ENCODE measurements around the gene PTPRM. TPM values are rescaled to one million over a fixed set of nuclear protein-coding genes. Genes with fewer than 3 reads are reported as not detected.

The PTPRM gene
- total and polyA plus RNA-seq, 2 of the 8 experiments (the other 6 are each of a cell fraction or from before 2014, with no cell fraction given), result 4.1 to 7.0 TPM

DNA sequence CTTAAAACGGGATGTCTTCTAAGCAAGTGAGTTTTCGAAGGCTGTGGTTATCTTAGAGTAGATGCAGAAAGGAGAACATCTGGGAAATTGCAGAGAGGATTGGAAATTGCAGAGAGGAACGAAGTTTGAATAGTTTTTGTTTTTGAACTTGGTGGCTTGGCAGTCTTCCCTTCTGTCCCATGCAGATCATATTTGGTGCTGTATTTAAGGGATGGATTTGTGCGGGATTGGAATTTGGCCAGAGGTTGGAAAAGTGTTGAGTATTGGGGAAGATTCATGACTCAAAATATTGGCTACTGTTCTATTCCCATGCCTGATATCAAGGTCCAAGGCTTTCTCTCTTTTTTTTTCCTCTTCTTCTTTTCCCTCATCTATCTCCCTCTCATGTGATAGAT, 18.2 kb downstream of the PTPRM start:
- no peak for FAIRE-seq
- H2BK5ac ChIP-seq (ENCODE audit: low read depth, low read length), result no peak overlapping the region
- TF ChIP-seq KDM1A (IDR thresholded peaks at IDR 0.05; ENCODE audit: borderline replicate concordance, low read length) (no peak), KDM5A (IDR thresholded peaks at IDR 0.05; ENCODE audit: low read length) (no peak), CEBPB (IDR thresholded peaks at IDR 0.05; ENCODE audit: low read depth, low read length) (no peak)
- TF ChIP-seq, protein P1, sequence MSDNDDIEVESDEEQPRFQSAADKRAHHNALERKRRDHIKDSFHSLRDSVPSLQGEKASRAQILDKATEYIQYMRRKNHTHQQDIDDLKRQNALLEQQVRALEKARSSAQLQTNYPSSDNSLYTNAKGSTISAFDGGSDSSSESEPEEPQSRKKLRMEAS (IDR thresholded peaks at IDR 0.05), result no peak
- H4K20me1 ChIP-seq (replicated peaks in 1 of 2; ENCODE audit: control insufficient read depth in 1 of 2, insufficient read depth in 2 of 2, low read length in 2 of 2), result no peaks in the 10 kb centered on the region
- H3K79me1 ChIP-seq (ENCODE audit: low read depth, low read length), result no peaks in the 10 kb centered on the region
- no peak overlapping the region for H3K27ac ChIP-seq (ENCODE audit: low read depth, low read length)
- H2BK20ac ChIP-seq (ENCODE audit: low read length), result no peak overlapping the region
- no peak overlapping the region for H3K14ac ChIP-seq (ENCODE audit: insufficient read length)
- no peak overlapping the region for H3K23ac ChIP-seq (ENCODE audit: insufficient read length)
- no peak overlapping the region for H4K8ac ChIP-seq (ENCODE audit: extremely low read depth, insufficient read depth, low read length)
- H3K79me2 ChIP-seq (ENCODE audit: control insufficient read depth in 1 of 2, insufficient read depth in 2 of 2, low read length in 2 of 2), result no peaks in the 10 kb centered on the region; a peak in 1 of 4 replicates
- H3K9ac ChIP-seq (replicated peaks in 1 of 4; ENCODE audit: extremely low read depth in 1 of 4, low read depth in 3 of 4, low read length in 3 of 4), result no peak overlapping the region
- H3K56ac ChIP-seq (replicated peaks; ENCODE audit: insufficient read length, low read depth, low read length), result no peak overlapping the region
- no peaks in the 10 kb centered on the region for H3K36me3 ChIP-seq (ENCODE audit: control insufficient read depth in 2 of 4, insufficient read depth in 4 of 4, low read length in 3 of 4)
- H3K23me2 ChIP-seq (ENCODE audit: low read depth, low read length), result no peaks in the 10 kb centered on the region
- no peak overlapping the region for H2BK15ac ChIP-seq (ENCODE audit: low read length)
- no peak overlapping the region for H4K91ac ChIP-seq (replicated peaks; ENCODE audit: insufficient read length, low read length)
- H3K4ac ChIP-seq (replicated peaks; ENCODE audit: insufficient read length, low read depth, low read length), result no peak overlapping the region
- no peaks in the 10 kb centered on the region for H3K9me3 ChIP-seq (ENCODE audit: insufficient read depth in 2 of 2, low read depth in 1 of 2, low read length in 1 of 2)
- no peak for DNase-seq (ENCODE audit: low read depth in 1 of 2, low spot score in 2 of 2)
- no peak overlapping the region for H2BK120ac ChIP-seq (replicated peaks; ENCODE audit: low read depth, low read length)
- no peak overlapping the region for H3K18ac ChIP-seq (ENCODE audit: extremely low read depth, low read length)
- H3K27me3 ChIP-seq (replicated peaks in 1 of 4; ENCODE audit: control insufficient read depth in 3 of 4, extremely low read depth in 1 of 4, insufficient read depth in 3 of 4, low read length in 3 of 4), result no peaks in the 10 kb centered on the region
- H2AFZ ChIP-seq (ENCODE audit: low read length), result no peak overlapping the region
- no peak overlapping the region for H2BK12ac ChIP-seq (ENCODE audit: low read depth, low read length)
- H2AK5ac ChIP-seq (ENCODE audit: low read depth, low read length), result no peak overlapping the region
- no peak overlapping the region for H3K4me3 ChIP-seq (ENCODE audit: extremely low read depth in 1 of 4, insufficient read depth in 2 of 4, low read depth in 3 of 4, low read length in 4 of 4)
- H4K5ac ChIP-seq (ENCODE audit: insufficient read length, low read depth, low read length), result no peak overlapping the region
- 80 to 100% methylated on average over 1 to 4 of the region's 4 CpGs for WGBS, 2 experiments (ENCODE audit: extremely low coverage in 1 of 2, insufficient coverage in 1 of 2, insufficient read length in 1 of 2, insufficient replicate concordance in 2 of 2, low coverage in 1 of 2, low lambda C conversion rate in 2 of 2, missing lambda C conversion rate in 1 of 2)
- H3K4me2 ChIP-seq (ENCODE audit: insufficient read depth in 1 of 2, low read depth in 2 of 2, low read length in 2 of 2), result no peak overlapping the region
- ChIA-PET CTCF (ENCODE audit: partially characterized antibody) (interaction anchor here (0.7 to 0.8 kb wide), 2 partner anchors 9 to 16 kb away, joined by 3 to 4 read pairs; no protein-coding TSS in a partner anchor), POLR2A (ENCODE audit: partially characterized antibody) (interaction anchor here (1.2 kb wide), 1 partner anchor 21 kb away, joined by 3 read pairs; no protein-coding TSS in a partner anchor)
- no peaks in the 10 kb centered on the region for H3K4me1 ChIP-seq (replicated peaks in 1 of 4; ENCODE audit: control insufficient read depth in 3 of 4, insufficient read depth in 4 of 4, low read length in 3 of 4)
